ENCODE measurements around the gene FMO1.
A peak's percentile ranks its signal among the peaks of the same experiment; 100 is the strongest.
"Not testable (repeated sequence)": the region's sequence is repeated elsewhere in the genome, so short reads cannot be mapped to it uniquely, and the experiment has no call there.

Gene FMO1

GRCh38 chr1:171248302-171248701 lies at the start of gene FMO1:
FMO1 (plus strand) TSS chr1:171248494; CDS start chr1:171258088, 9,594 bp downstream.
- no peak for DNase-seq

- DNase-seq = no peak
These were observed 44.0 kb upstream of the FMO1 start for GRCh38 chr1:171204296-171204695.

- no peak for DNase-seq
These were observed 41.9 kb upstream of the FMO1 start for GRCh38 chr1:171206204-171206977.

GRCh38 chr1:171206978-171207355 lies 41.3 kb upstream of the FMO1 start:
- DNase-seq = no peak

- DNase-seq = no peak
These were observed 40.9 kb upstream of the FMO1 start for GRCh38 chr1:171207377-171207776.

GRCh38 chr1:171210355-171210754 lies 37.9 kb upstream of the FMO1 start:
- DNase-seq = no peak

GRCh38 chr1:171212607-171213351 lies 35.5 kb upstream of the FMO1 start:
- no peak for DNase-seq

GRCh38 chr1:171213559-171214454 lies 34.5 kb upstream of the FMO1 start:
- peak; percentile 5 for DNase-seq

- DNase-seq = no peak
These were observed 30.4 kb upstream of the FMO1 start for GRCh38 chr1:171217658-171218443.

GRCh38 chr1:171218661-171219060 lies 29.6 kb upstream of the FMO1 start:
- no peak for DNase-seq

GRCh38 chr1:171219346-171220080 lies 28.8 kb upstream of the FMO1 start:
- no peak for DNase-seq

- DNase-seq = no peak
These were observed 28.2 kb upstream of the FMO1 start for GRCh38 chr1:171220081-171220420.

GRCh38 chr1:171220581-171221054 lies 27.7 kb upstream of the FMO1 start:
- no peak for DNase-seq

GRCh38 chr1:171221665-171222591 lies 26.4 kb upstream of the FMO1 start:
- DNase-seq = peak; percentile 19

GRCh38 chr1:171222936-171223335 lies 25.4 kb upstream of the FMO1 start:
- DNase-seq = no peak

GRCh38 chr1:171224257-171224656 lies 24.0 kb upstream of the FMO1 start:
- not testable (repeated sequence) for DNase-seq

- DNase-seq = peak; percentile 85
These were observed 21.4 kb upstream of the FMO1 start for GRCh38 chr1:171226747-171227370.

- DNase-seq = no peak
These were observed 17.0 kb upstream of the FMO1 start for GRCh38 chr1:171231326-171231725.

- DNase-seq = peak; percentile 30
These were observed 15.1 kb upstream of the FMO1 start for GRCh38 chr1:171233183-171233582.

- not testable (repeated sequence) for DNase-seq
These were observed 12.1 kb upstream of the FMO1 start for GRCh38 chr1:171236231-171236630.
